ENCODE measurements around the gene ATP8B1. TPM values are rescaled to one million over a fixed set of nuclear protein-coding genes. Genes with fewer than 3 reads are reported as not detected.

The ATP8B1 gene
- total RNA-seq, 1 donor from 2014 or later: 10.5 TPM

Other genes with a start within 250 kb of the ATP8B1 start
- 47.0 TPM for gene FECH, start 216.6 kb downstream of the ATP8B1 start, total RNA-seq
- gene NARS1, start 181.5 kb downstream of the ATP8B1 start, total RNA-seq: 58.7 TPM
- gene NEDD4L, start 240.9 kb upstream of the ATP8B1 start, total RNA-seq: 30.9 TPM

Data from sciatic nerve (tissue), 1 donor.